Kidney (tissue), 14 donors: ENCODE data around the gene ZNF74. TPM values are rescaled to one million over a fixed set of nuclear protein-coding genes. Genes with fewer than 3 reads are reported as not detected.
A peak's percentile ranks its signal among the peaks of the same experiment; 100 is the strongest.

Experiments
- DNase-seq, 5 donors: peaks; one replicate each; pipeline ENCODE4 v3.0.0-alpha.2; 2013 to 2020
- FAIRE-seq: peaks from 2 replicates; lab custom pipeline; 2012; peaks lifted over from hg19 to GRCh38; lab: Jason Lieb, UNC
- H3K27ac ChIP-seq, 2 donors: one replicate each; pipeline ENCODE4 v1.7.0; 2013; ENCODE audit warnings: low read depth in 2 of 2, low read length in 2 of 2, inconsistent platforms in 1 of 2
- H3K27me3 ChIP-seq: one replicate; pipeline ENCODE4 v1.7.1; 2013; ENCODE audit warnings: low read length, inconsistent platforms; ENCODE audit not compliant: control insufficient read depth, insufficient read depth
- H3K36me3 ChIP-seq, 3 donors: one replicate each; pipeline versions ENCODE4 v1.7.0 to v1.7.1; 2013; ENCODE audit warnings: low read length in 3 of 3, control low read depth in 1 of 3, inconsistent platforms in 1 of 3; ENCODE audit not compliant: insufficient read depth in 3 of 3, control insufficient read depth in 2 of 3
- H3K4me1 ChIP-seq, 3 donors: one replicate each; pipeline versions ENCODE4 v1.7.0 to v1.7.1; 2013; ENCODE audit warnings: low read length in 3 of 3, inconsistent platforms in 1 of 3, low read depth in 1 of 3; ENCODE audit not compliant: control insufficient read depth in 2 of 3, insufficient read depth in 2 of 3
- H3K4me3 ChIP-seq, 3 donors: one replicate each; pipeline versions ENCODE4 v1.7.0 to v1.8.1; 2013; ENCODE audit warnings: low read length in 3 of 3, control low read depth in 1 of 3, inconsistent platforms in 1 of 3
- H3K9ac ChIP-seq, 3 donors: one replicate each; pipeline versions ENCODE4 v1.7.0 to v1.7.1; 2013; ENCODE audit warnings: low read length in 3 of 3, control low read depth in 1 of 3, inconsistent platforms in 1 of 3
- H3K9me3 ChIP-seq, 3 donors: one replicate each; pipeline versions ENCODE4 v1.7.0 to v1.7.1; 2013; ENCODE audit warnings: low read length in 3 of 3, control low read depth in 1 of 3, inconsistent platforms in 1 of 3; ENCODE audit not compliant: control insufficient read depth in 2 of 3, insufficient read depth in 1 of 3
- intact Hi-C: fragments of 100-400 bp; cut with DNase I; formaldehyde crosslinking; loops from one replicate; pipeline ENCODE4 v1.11.1; 2022
- polyA plus RNA-seq: library from polyadenylated mRNA; stranded (reverse); fragments of 350-450 nt; fragmentation: Illumina TruSeq; extraction: RNeasy Lipid Tissue Mini Kit (QIAGEN cat#74804); gene quantifications from one replicate; pipeline ENCODE4 v1.2.3, GENCODE V29; 2014; ENCODE audit warnings: low read depth, low replicate concordance; ENCODE audit not compliant: insufficient read depth
- total RNA-seq: library from RNA; stranded (reverse); fragmentation: NEBNext Ultra II Directional; extraction: Animal tissue kit (Norgen Biotek cat#: 25700); gene quantifications from one replicate; pipeline ENCODE4 v1.2.1, GENCODE V29; 2021
- TF ChIP-seq, protein P1 (sequence below): IDR thresholded peaks from 3 replicates; pipeline ENCODE4 v1.5.1; 2012; ENCODE audit warnings: mild to moderate bottlenecking, moderate library complexity, borderline replicate concordance; ENCODE audit not compliant: insufficient read depth; ENCODE audit errors: extremely low read depth
- donor health status: control.
- donor health status: control.
- donor health status: control.
- donor health status: control.
- donor health status: control.
- donor health status: DM: yes; HTN: yes; CAD: no.
- donor health status: Normal renal cell carcinoma (clear cell type).

Gene ZNF74
- total and polyA plus RNA-seq, 2 donors from 2014 or later, result 3.7 to 6.5 TPM

DNA sequence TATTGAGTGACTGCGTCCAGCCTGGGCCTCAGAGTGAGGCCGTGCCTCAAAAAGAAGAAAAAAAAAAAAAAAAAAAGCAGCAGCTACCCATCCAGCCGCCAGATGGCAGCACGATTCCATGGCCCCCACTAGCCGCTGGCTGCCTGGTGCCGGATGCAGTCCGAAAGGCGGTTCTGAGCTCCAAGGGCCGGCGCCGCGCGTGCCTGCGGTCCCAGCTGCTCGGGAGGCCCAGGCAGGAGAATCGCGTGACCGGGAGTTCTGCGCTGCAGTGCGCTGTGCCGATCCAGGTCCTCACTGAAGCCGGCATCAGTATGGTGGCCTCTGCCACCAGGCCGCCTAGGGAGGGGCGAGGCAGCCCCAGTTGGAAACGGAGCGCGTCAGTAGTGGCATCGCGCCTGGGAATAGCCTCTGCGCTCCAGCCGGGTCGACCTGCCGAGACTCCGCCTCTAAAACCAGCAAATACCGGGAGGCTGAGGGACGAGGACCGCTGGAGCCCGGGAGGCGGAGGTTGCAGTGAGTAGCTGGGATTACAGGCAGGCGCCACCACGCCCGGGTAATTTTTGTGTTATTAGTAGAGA is 24.3 kb downstream of the ZNF74 start:
- Histone ChIP-seq H3K9me3 (no peaks in the 10 kb centered on the region), H3K27me3 (no peaks in the 10 kb centered on the region), H3K27ac (no peak overlapping the region), H3K36me3 (no peaks in the 10 kb centered on the region), H3K4me3 (peak overlapping the region; percentile 39 to 58 (median 39)), H3K4me1 (peaks cover 0 to 5% (median 0%) of the 10 kb centered on the region in 3 donors), H3K9ac (peak overlapping the region in 2 of 3 donors; percentile 32 to 34)
- peak; percentile 77 to 95 (median 85) for DNase-seq
- intact Hi-C loops, result no loop called here
- TF ChIP-seq, protein P1, sequence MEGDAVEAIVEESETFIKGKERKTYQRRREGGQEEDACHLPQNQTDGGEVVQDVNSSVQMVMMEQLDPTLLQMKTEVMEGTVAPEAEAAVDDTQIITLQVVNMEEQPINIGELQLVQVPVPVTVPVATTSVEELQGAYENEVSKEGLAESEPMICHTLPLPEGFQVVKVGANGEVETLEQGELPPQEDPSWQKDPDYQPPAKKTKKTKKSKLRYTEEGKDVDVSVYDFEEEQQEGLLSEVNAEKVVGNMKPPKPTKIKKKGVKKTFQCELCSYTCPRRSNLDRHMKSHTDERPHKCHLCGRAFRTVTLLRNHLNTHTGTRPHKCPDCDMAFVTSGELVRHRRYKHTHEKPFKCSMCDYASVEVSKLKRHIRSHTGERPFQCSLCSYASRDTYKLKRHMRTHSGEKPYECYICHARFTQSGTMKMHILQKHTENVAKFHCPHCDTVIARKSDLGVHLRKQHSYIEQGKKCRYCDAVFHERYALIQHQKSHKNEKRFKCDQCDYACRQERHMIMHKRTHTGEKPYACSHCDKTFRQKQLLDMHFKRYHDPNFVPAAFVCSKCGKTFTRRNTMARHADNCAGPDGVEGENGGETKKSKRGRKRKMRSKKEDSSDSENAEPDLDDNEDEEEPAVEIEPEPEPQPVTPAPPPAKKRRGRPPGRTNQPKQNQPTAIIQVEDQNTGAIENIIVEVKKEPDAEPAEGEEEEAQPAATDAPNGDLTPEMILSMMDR, result peak; percentile 87
- no peak for FAIRE-seq

DNA sequence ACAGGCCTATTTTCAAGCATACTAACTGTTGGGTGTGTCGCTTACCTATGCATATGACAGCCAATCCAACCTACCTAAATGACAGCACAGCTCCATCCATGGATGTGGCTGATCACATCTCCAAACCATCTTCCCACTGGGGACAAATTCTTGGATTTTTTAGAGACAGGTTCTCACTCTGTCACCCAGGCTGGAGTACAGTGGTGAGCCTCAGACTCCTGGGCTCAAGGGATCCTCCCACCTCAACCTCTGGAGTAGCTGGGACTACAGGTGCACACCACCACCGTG is 25.7 kb downstream of the ZNF74 start:
- intact Hi-C loops, result no loop called here
- peaks cover 0 to 5% (median 0%) of the 10 kb centered on the region in 3 donors for H3K4me1 ChIP-seq
- H3K9me3 ChIP-seq, result no peaks in the 10 kb centered on the region
- no peak overlapping the region for H3K4me3 ChIP-seq
- no peaks in the 10 kb centered on the region for H3K36me3 ChIP-seq
- no peak overlapping the region for H3K27ac ChIP-seq
- FAIRE-seq (no peak), DNase-seq (no peak)
- H3K9ac ChIP-seq, result no peak overlapping the region
- TF ChIP-seq, protein P1, result no peak
- no peaks in the 10 kb centered on the region for H3K27me3 ChIP-seq

DNA sequence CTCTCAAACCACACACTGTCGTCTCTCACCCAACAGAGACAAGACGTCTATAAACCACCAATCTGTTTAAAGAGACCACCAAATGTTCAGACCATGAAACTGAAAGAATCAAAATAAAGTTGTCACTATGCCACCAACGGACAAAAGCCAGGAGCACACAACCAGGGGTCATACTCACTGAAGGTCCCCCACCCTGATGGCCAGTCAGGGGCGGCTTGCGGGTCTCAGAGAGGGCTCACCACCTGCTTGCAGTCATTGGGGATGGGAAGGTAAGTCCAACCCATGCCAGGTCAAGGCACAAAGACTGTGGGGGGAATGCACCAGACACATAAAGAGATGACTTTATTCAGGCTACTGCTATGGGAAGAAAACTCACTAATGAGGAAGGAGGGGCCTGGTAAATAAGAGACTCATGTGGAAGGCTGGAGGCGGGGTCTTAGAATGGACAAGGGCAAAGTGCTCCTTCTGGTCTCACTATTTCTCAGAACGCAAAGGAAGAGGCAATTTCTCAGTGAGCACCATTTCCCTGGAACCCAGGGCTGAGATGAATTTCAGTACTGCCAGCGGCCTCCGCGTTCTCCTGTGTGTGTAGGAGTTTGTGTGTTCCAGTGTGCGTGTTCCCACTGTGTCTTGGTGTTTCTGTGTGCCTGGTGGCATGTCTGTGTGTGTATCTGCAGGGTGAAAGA is 26.3 kb downstream of the ZNF74 start:
- no peak for FAIRE-seq

More for the DNA sequence above, 26.3 kb downstream of the ZNF74 start:
- no peak overlapping the region for H3K27ac ChIP-seq
- TF ChIP-seq, protein P1, result no peak
- no peak overlapping the region for H3K9ac ChIP-seq
- peaks cover 0 to 5% (median 0%) of the 10 kb centered on the region in 3 donors for H3K4me1 ChIP-seq
- DNase-seq, result no peak
- H3K36me3 ChIP-seq, result no peaks in the 10 kb centered on the region
- no peak overlapping the region for H3K4me3 ChIP-seq
- intact Hi-C loops, result no loop called here
- no peaks in the 10 kb centered on the region for H3K9me3 ChIP-seq
- no peaks in the 10 kb centered on the region for H3K27me3 ChIP-seq
